Ishikawa (cell line): ENCODE measurements around the gene CLMN.
A peak's percentile ranks its signal among the peaks of the same experiment; 100 is the strongest.

Experiments
- CEBPB ChIP-seq: IDR thresholded peaks from 2 replicates; pipeline ENCODE4 v1.6.1; 2012
- EGR1 ChIP-seq: IDR thresholded peaks from 2 replicates; pipeline ENCODE4 v1.6.1; 2012
- FOXM1 ChIP-seq: IDR thresholded peaks from 2 replicates; pipeline ENCODE4 v1.6.1; 2012; ENCODE audit warnings: low read depth, borderline replicate concordance
- NFIC ChIP-seq: IDR thresholded peaks from 2 replicates; pipeline ENCODE4 v1.6.1; 2012
- RAD21 ChIP-seq: IDR thresholded peaks from 2 replicates; pipeline ENCODE4 v1.6.1; 2012; ENCODE audit warnings: low read depth
- TCF12 ChIP-seq: IDR thresholded peaks from 2 replicates; pipeline ENCODE4 v1.6.1; 2012; ENCODE audit warnings: low read depth
- TEAD4 ChIP-seq: IDR thresholded peaks from 2 replicates; pipeline ENCODE4 v1.6.1; 2012
- ZBTB7A ChIP-seq: IDR thresholded peaks from 2 replicates; pipeline ENCODE4 v1.6.1; 2012; ENCODE audit warnings: low read depth
- TF ChIP-seq, protein P1 (sequence below): IDR thresholded peaks from 2 replicates; pipeline ENCODE4 v1.6.1; 2012; ENCODE audit warnings: low read depth, mild to moderate bottlenecking

DNA sequence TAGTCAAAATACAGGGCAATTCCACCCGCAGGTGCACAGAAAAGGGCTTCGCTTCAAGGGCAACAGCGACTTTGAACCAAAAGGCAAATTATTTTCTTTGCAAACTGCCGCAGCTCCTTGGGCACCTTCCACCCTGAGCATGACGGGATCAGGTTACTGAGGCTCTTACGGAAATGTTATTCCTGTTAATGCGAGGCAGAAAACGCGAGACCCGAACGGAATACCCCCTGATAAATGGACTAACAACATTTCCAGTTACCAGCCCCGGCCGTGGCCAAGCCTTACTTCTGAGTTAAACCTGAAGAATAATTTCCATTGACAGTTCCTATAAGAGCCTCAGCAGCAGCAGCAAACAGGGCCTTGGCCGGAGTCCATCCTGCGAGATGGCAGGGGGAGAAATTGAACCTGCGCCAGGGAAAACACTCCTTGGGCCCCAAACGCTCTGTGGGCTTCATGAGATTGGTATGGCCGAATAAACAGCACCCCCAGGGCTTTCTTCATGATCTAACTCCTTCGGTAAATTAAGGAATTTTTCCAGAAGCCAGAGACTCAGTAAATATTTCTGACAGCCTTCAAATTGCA lies 92.3 kb downstream of the CLMN start:
- TF ChIP-seq EGR1 = no peak
- TF ChIP-seq, protein P1, sequence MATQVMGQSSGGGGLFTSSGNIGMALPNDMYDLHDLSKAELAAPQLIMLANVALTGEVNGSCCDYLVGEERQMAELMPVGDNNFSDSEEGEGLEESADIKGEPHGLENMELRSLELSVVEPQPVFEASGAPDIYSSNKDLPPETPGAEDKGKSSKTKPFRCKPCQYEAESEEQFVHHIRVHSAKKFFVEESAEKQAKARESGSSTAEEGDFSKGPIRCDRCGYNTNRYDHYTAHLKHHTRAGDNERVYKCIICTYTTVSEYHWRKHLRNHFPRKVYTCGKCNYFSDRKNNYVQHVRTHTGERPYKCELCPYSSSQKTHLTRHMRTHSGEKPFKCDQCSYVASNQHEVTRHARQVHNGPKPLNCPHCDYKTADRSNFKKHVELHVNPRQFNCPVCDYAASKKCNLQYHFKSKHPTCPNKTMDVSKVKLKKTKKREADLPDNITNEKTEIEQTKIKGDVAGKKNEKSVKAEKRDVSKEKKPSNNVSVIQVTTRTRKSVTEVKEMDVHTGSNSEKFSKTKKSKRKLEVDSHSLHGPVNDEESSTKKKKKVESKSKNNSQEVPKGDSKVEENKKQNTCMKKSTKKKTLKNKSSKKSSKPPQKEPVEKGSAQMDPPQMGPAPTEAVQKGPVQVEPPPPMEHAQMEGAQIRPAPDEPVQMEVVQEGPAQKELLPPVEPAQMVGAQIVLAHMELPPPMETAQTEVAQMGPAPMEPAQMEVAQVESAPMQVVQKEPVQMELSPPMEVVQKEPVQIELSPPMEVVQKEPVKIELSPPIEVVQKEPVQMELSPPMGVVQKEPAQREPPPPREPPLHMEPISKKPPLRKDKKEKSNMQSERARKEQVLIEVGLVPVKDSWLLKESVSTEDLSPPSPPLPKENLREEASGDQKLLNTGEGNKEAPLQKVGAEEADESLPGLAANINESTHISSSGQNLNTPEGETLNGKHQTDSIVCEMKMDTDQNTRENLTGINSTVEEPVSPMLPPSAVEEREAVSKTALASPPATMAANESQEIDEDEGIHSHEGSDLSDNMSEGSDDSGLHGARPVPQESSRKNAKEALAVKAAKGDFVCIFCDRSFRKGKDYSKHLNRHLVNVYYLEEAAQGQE = no peak
- TF ChIP-seq TCF12 = no peak; the same call in 1 of the 2 replicates
- TF ChIP-seq ZBTB7A = no peak
- no peak for TF ChIP-seq CEBPB
- TF ChIP-seq NFIC = peak; percentile 89
- 0 out of 2 replicates have a peak, but pooled peaks have one; percentile 0 for TF ChIP-seq RAD21
- 0 out of 2 replicates have a peak, but pooled peaks have one; percentile 7 for TF ChIP-seq TEAD4
- TF ChIP-seq FOXM1 = no peak
